Fibroblast of skin of right quadriceps (primary cell): ENCODE data around the gene FOXD2.
"Not testable (repeated sequence)": the region's sequence is repeated elsewhere in the genome, so short reads cannot be mapped to it uniquely, and the experiment has no call there.

Source experiments
- DNase-seq: peaks from one replicate; pipeline ENCODE4 v3.0.0-alpha.2; 2013

FOXD2 gene

GRCh38 chr1:47440599-47441081, 2.8 kb downstream of the FOXD2 start:
- no peak for DNase-seq

- DNase-seq, result no peak
Observed at GRCh38 chr1:47441450-47442106, 3.7 kb downstream of the FOXD2 start.

- DNase-seq, result no peak
Observed at GRCh38 chr1:47442202-47442601, 4.4 kb downstream of the FOXD2 start.

GRCh38 chr1:47442842-47443529, 5.1 kb downstream of the FOXD2 start:
- no peak for DNase-seq

GRCh38 chr1:47443530-47444296, 5.9 kb downstream of the FOXD2 start:
- DNase-seq, result no peak

GRCh38 chr1:47444297-47444561, 6.4 kb downstream of the FOXD2 start:
- no peak for DNase-seq

GRCh38 chr1:47444562-47445465, 7.0 kb downstream of the FOXD2 start:
- DNase-seq, result no peak

- DNase-seq, result no peak
Observed at GRCh38 chr1:47445823-47446550, 8.1 kb downstream of the FOXD2 start.

- DNase-seq, result no peak
Observed at GRCh38 chr1:47448462-47449222, 10.8 kb downstream of the FOXD2 start.

GRCh38 chr1:47449822-47450552, 12.1 kb downstream of the FOXD2 start:
- no peak for DNase-seq

- DNase-seq, result no peak
Observed at GRCh38 chr1:47450606-47451005, 12.8 kb downstream of the FOXD2 start.

GRCh38 chr1:47452426-47452825, 14.6 kb downstream of the FOXD2 start:
- no peak for DNase-seq

GRCh38 chr1:47453910-47454309, 16.1 kb downstream of the FOXD2 start:
- DNase-seq, result not testable (repeated sequence)

GRCh38 chr1:47456250-47456649, 18.4 kb downstream of the FOXD2 start:
- no peak for DNase-seq

GRCh38 chr1:47457547-47457946, 19.7 kb downstream of the FOXD2 start:
- not testable (repeated sequence) for DNase-seq

- DNase-seq, result no peak
Observed at GRCh38 chr1:47459253-47459788, 21.5 kb downstream of the FOXD2 start.

- no peak for DNase-seq
Observed at GRCh38 chr1:47460040-47460439, 22.2 kb downstream of the FOXD2 start.

- DNase-seq, result no peak
Observed at GRCh38 chr1:47460456-47460855, 22.6 kb downstream of the FOXD2 start.

GRCh38 chr1:47465605-47466004, 27.8 kb downstream of the FOXD2 start:
- DNase-seq, result no peak

- DNase-seq, result no peak
Observed at GRCh38 chr1:47468709-47469389, 31.0 kb downstream of the FOXD2 start.
